GM23338 (cell line): Measurements from ENCODE around the gene UBAP2. TPM values are rescaled to one million over a fixed set of nuclear protein-coding genes. Genes with fewer than 3 reads are reported as not detected.

Source experiments
- ATAC-seq: fragments of 200-7000 bp; cut with Tn5 transposase; 3 replicates; pipeline ENCODE4 v1.9.1; 2020
- DNase-seq: peaks from one replicate; pipeline ENCODE4 v3.0.0-alpha.2; 2015; ENCODE audit warnings: low spot score
- H2AFZ ChIP-seq: fragments of 200-600 bp; sonication (generic); 2 replicates; pipeline ENCODE4 v1.8.0; 2016; ENCODE audit warnings: antibody characterized with exemption, mild to moderate bottlenecking, moderate library complexity
- H3F3A ChIP-seq: fragments of 200-600 bp; sonication (generic); replicated peaks from 2 replicates; pipeline ENCODE4 v1.8.0; 2017; ENCODE audit warnings: antibody characterized with exemption, mixed run types, low read depth
- H3K27ac ChIP-seq: fragments of 200-600 bp; sonication (generic); 2 replicates; pipeline ENCODE4 v1.6.1; 2016; ENCODE audit warnings: low read depth
- H3K27me3 ChIP-seq: fragments of 200-600 bp; sonication (generic); 2 replicates; pipeline ENCODE4 v1.8.0; 2016; ENCODE audit warnings: mild to moderate bottlenecking, mixed run types, moderate library complexity; ENCODE audit not compliant: insufficient read depth
- H3K36me3 ChIP-seq: fragments of 200-600 bp; sonication (generic); 2 replicates; pipeline ENCODE4 v1.8.0; 2016; ENCODE audit warnings: mild to moderate bottlenecking; ENCODE audit not compliant: insufficient read depth
- H3K4me1 ChIP-seq: fragments of 200-600 bp; sonication (generic); 2 replicates; pipeline ENCODE4 v1.8.0; 2016; ENCODE audit warnings: mild to moderate bottlenecking, moderate library complexity; ENCODE audit not compliant: insufficient read depth
- H3K4me2 ChIP-seq: fragments of 200-600 bp; sonication (generic); 2 replicates; pipeline ENCODE4 v1.7.1; 2017; ENCODE audit warnings: mixed run types
- H3K4me3 ChIP-seq: fragments of 200-600 bp; sonication (generic); 2 replicates; pipeline ENCODE4 v1.6.1; 2016; ENCODE audit warnings: mixed run types
- H3K79me2 ChIP-seq: fragments of 200-600 bp; sonication (generic); replicated peaks from 2 replicates; pipeline ENCODE4 v1.8.0; 2017; ENCODE audit warnings: mild to moderate bottlenecking; ENCODE audit not compliant: insufficient read depth
- H3K9me2 ChIP-seq: fragments of 200-600 bp; sonication (generic); 2 replicates; pipeline ENCODE4 v1.8.0; 2017; ENCODE audit not compliant: insufficient read depth
- H4K20me1 ChIP-seq: fragments of 200-600 bp; sonication (generic); replicated peaks from 2 replicates; pipeline ENCODE4 v1.8.0; 2017; ENCODE audit warnings: mild to moderate bottlenecking; ENCODE audit not compliant: insufficient read depth
- H3K27ac Mint-ChIP-seq: 2 replicates; pipeline ENCODE4 v1.8.0; 2020; ENCODE audit warnings: inconsistent platforms, mild to moderate bottlenecking, moderate library complexity, mixed read lengths
- H3K27me3 Mint-ChIP-seq: 3 replicates; pipeline ENCODE4 v1.8.0; 2022; ENCODE audit warnings: low read depth, mild to moderate bottlenecking, moderate library complexity, mixed read lengths, inconsistent platforms; ENCODE audit not compliant: insufficient read depth, poor library complexity
- H3K36me3 Mint-ChIP-seq: 3 replicates; pipeline ENCODE4 v1.8.0; 2021; ENCODE audit warnings: low read depth, mild to moderate bottlenecking, inconsistent platforms, moderate library complexity, mixed read lengths
- H3K4me1 Mint-ChIP-seq: 3 replicates; pipeline ENCODE4 v1.8.0; 2020; ENCODE audit warnings: mild to moderate bottlenecking, inconsistent platforms, mixed read lengths
- H3K4me3 Mint-ChIP-seq: 3 replicates; pipeline ENCODE4 v1.8.0; 2021; ENCODE audit warnings: moderate library complexity, mild to moderate bottlenecking, inconsistent platforms, mixed read lengths
- H3K9me3 Mint-ChIP-seq: 3 replicates; pipeline ENCODE4 v1.8.0; 2020; ENCODE audit warnings: moderate library complexity, mild to moderate bottlenecking, inconsistent platforms, mixed read lengths
- CTCF ChIP-seq, 2 experiments: fragments of 200-600 bp in 1 of 2; sonication (generic) in 1 of 2; conservative IDR thresholded peaks; 2 replicates each; pipeline versions ENCODE4 v1.5.1 to v1.6.1; 2016 to 2017; ENCODE audit warnings: antibody characterized with exemption in 2 of 2, low read depth in 2 of 2, mild to moderate bottlenecking in 2 of 2, moderate library complexity in 1 of 2
- ETS1 ChIP-seq: IDR thresholded peaks from 2 replicates; pipeline ENCODE4 v1.6.1; 2016; ENCODE audit warnings: antibody characterized with exemption
- EZH2 ChIP-seq: fragments of 200-600 bp; sonication (generic); IDR thresholded peaks from one replicate; pipeline ENCODE4 v1.8.0; 2017; ENCODE audit warnings: antibody characterized with exemption, mild to moderate bottlenecking, low read depth; ENCODE audit not compliant: unreplicated experiment
- NANOG ChIP-seq: IDR thresholded peaks from 2 replicates; pipeline ENCODE4 v1.6.1; 2016; ENCODE audit warnings: antibody characterized with exemption, borderline replicate concordance
- ZNF114 ChIP-seq: fragments of 250-450 bp; sonication (Bioruptor Pico); IDR thresholded peaks from 2 replicates; pipeline ENCODE4 v1.5.0; 2020; ENCODE audit warnings: mild to moderate bottlenecking, moderate library complexity
- ZNF331 ChIP-seq: fragments of 250-450 bp; sonication (Bioruptor Pico); IDR thresholded peaks from 2 replicates; pipeline ENCODE4 v1.5.0; 2020; ENCODE audit warnings: low read depth, mild to moderate bottlenecking, moderate library complexity
- polyA plus RNA-seq: library from polyadenylated mRNA; unstranded; fragments of >200 nt; fragmentation: Nextera tagmentation; extraction: Ambion mirVana; gene quantifications from 2 replicates; pipeline ENCODE4 v1.2.1, GENCODE V29; 2016
- total RNA-seq: library from RNA; depleted of rRNA; stranded (reverse); fragments of >200 nt; shearing (Covaris generic); gene quantifications from 2 replicates; pipeline ENCODE4 v1.2.3, GENCODE V29; 2014
- TF ChIP-seq, protein P1 (sequence below): IDR thresholded peaks from one replicate; pipeline ENCODE4 v1.6.1; 2018; ENCODE audit warnings: antibody characterized with exemption; ENCODE audit not compliant: unreplicated experiment

Gene UBAP2
- total and polyA plus RNA-seq, 2 experiments from 2014 or later = 47.4 to 56.4 TPM

DNA sequence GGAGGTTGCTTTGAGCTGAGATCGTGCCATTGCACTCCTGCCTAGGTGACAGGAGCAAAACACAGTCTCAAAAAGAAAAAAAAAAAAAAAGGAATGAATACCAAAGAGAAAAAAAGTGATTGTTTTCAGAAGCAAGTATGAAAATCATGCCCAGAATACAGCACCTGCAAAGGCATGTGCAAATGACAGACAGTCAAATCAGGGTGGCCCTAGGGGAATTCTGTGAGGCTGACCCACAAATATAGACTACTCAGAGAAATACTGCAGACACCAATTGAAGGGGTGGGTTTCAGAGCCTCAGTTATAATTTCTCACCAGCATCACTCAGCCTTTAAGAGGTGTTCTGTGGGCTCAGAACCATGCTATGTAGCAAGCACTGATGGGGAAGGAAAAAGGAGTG lies 49.2 kb upstream of the UBAP2 start (continued):
- TF ChIP-seq, protein P1, sequence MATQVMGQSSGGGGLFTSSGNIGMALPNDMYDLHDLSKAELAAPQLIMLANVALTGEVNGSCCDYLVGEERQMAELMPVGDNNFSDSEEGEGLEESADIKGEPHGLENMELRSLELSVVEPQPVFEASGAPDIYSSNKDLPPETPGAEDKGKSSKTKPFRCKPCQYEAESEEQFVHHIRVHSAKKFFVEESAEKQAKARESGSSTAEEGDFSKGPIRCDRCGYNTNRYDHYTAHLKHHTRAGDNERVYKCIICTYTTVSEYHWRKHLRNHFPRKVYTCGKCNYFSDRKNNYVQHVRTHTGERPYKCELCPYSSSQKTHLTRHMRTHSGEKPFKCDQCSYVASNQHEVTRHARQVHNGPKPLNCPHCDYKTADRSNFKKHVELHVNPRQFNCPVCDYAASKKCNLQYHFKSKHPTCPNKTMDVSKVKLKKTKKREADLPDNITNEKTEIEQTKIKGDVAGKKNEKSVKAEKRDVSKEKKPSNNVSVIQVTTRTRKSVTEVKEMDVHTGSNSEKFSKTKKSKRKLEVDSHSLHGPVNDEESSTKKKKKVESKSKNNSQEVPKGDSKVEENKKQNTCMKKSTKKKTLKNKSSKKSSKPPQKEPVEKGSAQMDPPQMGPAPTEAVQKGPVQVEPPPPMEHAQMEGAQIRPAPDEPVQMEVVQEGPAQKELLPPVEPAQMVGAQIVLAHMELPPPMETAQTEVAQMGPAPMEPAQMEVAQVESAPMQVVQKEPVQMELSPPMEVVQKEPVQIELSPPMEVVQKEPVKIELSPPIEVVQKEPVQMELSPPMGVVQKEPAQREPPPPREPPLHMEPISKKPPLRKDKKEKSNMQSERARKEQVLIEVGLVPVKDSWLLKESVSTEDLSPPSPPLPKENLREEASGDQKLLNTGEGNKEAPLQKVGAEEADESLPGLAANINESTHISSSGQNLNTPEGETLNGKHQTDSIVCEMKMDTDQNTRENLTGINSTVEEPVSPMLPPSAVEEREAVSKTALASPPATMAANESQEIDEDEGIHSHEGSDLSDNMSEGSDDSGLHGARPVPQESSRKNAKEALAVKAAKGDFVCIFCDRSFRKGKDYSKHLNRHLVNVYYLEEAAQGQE = no peak

DNA sequence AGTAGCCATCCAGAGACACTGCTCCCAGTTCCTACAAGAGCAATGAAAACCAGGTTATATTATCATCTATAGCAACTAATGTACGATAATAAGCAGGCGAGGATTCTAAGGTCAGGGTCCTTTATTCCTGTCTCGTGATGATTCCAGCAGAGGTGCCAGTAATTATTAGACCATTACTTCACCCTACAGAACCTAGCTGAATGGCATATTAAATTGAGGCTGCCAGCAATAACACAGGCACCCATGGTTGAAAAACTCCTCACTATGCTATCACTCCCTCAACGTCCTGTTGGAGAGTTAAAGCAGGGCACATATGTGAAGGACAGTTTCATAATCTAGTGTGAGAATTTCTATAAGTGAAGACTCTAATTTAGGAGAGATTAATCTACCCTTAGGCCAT lies 48.1 kb upstream of the UBAP2 start:
- Mint-ChIP-seq H3K36me3 (peaks cover 44% of the 10 kb centered on the region), H3K27ac (no peak overlapping the region), H3K4me1 (no peaks in the 10 kb centered on the region), H3K9me3 (no peaks in the 10 kb centered on the region), H3K4me3 (no peak overlapping the region), H3K27me3 (peaks cover 3% of the 10 kb centered on the region)
- DNase-seq (no peak), ATAC-seq (no peak)
- no peak overlapping the region for H3K27ac ChIP-seq
- H3K4me2 ChIP-seq = no peak overlapping the region
- H3K4me3 ChIP-seq = no peak overlapping the region
- no peaks in the 10 kb centered on the region; the same call in 1 of the 2 replicates for H4K20me1 ChIP-seq
- H3K79me2 ChIP-seq = no peaks in the 10 kb centered on the region
- no peaks in the 10 kb centered on the region for H3K4me1 ChIP-seq
- no peak for TF ChIP-seq NANOG
- H3K9me2 ChIP-seq = no peaks in the 10 kb centered on the region
- H3K27me3 ChIP-seq = no peaks in the 10 kb centered on the region
- peaks cover 32% of the 10 kb centered on the region for H3K36me3 ChIP-seq
- no peak overlapping the region for H2AFZ ChIP-seq
- H3F3A ChIP-seq = no peaks in the 10 kb centered on the region

GRCh38 chr9:34093578-34093977 lies 44.9 kb upstream of the UBAP2 start:
- H3K4me2 ChIP-seq = no peak overlapping the region
- peaks cover 56% of the 10 kb centered on the region for H3K36me3 Mint-ChIP-seq
- H3K4me3 Mint-ChIP-seq = no peak overlapping the region
- H3K79me2 ChIP-seq = no peaks in the 10 kb centered on the region
- H3K9me3 Mint-ChIP-seq = no peaks in the 10 kb centered on the region
- H3K9me2 ChIP-seq = no peaks in the 10 kb centered on the region
- DNase-seq = no peak
- no peaks in the 10 kb centered on the region for H3K4me1 Mint-ChIP-seq
- H3K27ac Mint-ChIP-seq = no peak overlapping the region
- no peak overlapping the region for H3K4me3 ChIP-seq
- H4K20me1 ChIP-seq = peaks cover 5% of the 10 kb centered on the region; the same call in 1 of the 2 replicates
- H3K27ac ChIP-seq = no peak overlapping the region
- H3K4me1 ChIP-seq = no peaks in the 10 kb centered on the region
- no peaks in the 10 kb centered on the region for H3F3A ChIP-seq
- ATAC-seq = no peak
- H3K27me3 ChIP-seq = no peaks in the 10 kb centered on the region
- no peak overlapping the region for H2AFZ ChIP-seq
- peaks cover 5% of the 10 kb centered on the region for H3K27me3 Mint-ChIP-seq
- H3K36me3 ChIP-seq = peaks cover 41% of the 10 kb centered on the region
- no peak for TF ChIP-seq ZNF331 (CRISPR knock-in tag)
- TF ChIP-seq CTCF (conservative IDR thresholded peaks at IDR 0.05; ENCODE audit: low read depth in 2 of 2) = no peak
- TF ChIP-seq NANOG = no peak
- no peak for TF ChIP-seq ZNF114 (CRISPR knock-in tag)
- no peak for TF ChIP-seq ETS1
- no peak for TF ChIP-seq EZH2
